NCI-H2196 (cell line): ENCODE measurements around the gene UCK1.

Experiments
- DNase-seq: peaks from one replicate; lab custom pipeline; 2025; ENCODE audit not compliant: unreplicated experiment; lab: John Stamatoyannopoulos, UW

UCK1 gene

GRCh38 chr9:131530920-131531832, at the start of gene UCK1:
Gene UCK1 (minus strand): TSS chr9:131531263. CDS start chr9:131531174, 89 bp downstream.
- peak; percentile 81 for DNase-seq

GRCh38 chr9:131580358-131580757, 49.3 kb upstream of the UCK1 start:
- no peak for DNase-seq

- DNase-seq, result no peak
Observed at GRCh38 chr9:131579789-131580211, 48.7 kb upstream of the UCK1 start.

- no peak for DNase-seq
Observed at GRCh38 chr9:131578731-131579504, 47.9 kb upstream of the UCK1 start.

GRCh38 chr9:131578021-131578420, 47.0 kb upstream of the UCK1 start:
- no peak for DNase-seq

- no peak for DNase-seq
Observed at GRCh38 chr9:131577005-131578000, 46.2 kb upstream of the UCK1 start.

GRCh38 chr9:131575946-131576853, 45.1 kb upstream of the UCK1 start:
- no peak for DNase-seq

- no peak for DNase-seq
Observed at GRCh38 chr9:131574730-131575640, 43.9 kb upstream of the UCK1 start.

- no peak for DNase-seq
Observed at GRCh38 chr9:131567910-131568309, 36.8 kb upstream of the UCK1 start.

GRCh38 chr9:131566158-131566557, 35.1 kb upstream of the UCK1 start:
- DNase-seq, result no peak

- no peak for DNase-seq
Observed at GRCh38 chr9:131565369-131565768, 34.3 kb upstream of the UCK1 start.

GRCh38 chr9:131562032-131562959, 31.2 kb upstream of the UCK1 start:
- no peak for DNase-seq

GRCh38 chr9:131559421-131560000, 28.4 kb upstream of the UCK1 start:
- DNase-seq, result no peak

- no peak for DNase-seq
Observed at GRCh38 chr9:131557855-131558548, 26.9 kb upstream of the UCK1 start.

GRCh38 chr9:131555841-131556673, 25.0 kb upstream of the UCK1 start:
- DNase-seq, result no peak

- DNase-seq, result no peak
Observed at GRCh38 chr9:131554843-131555351, 23.8 kb upstream of the UCK1 start.
